ENCODE data around the gene SMCP. TPM values are rescaled to one million over a fixed set of nuclear protein-coding genes. Genes with fewer than 3 reads are reported as not detected.

SMCP gene
- total RNA-seq, 1 experiment from 2014 or later: not detected

DNA sequence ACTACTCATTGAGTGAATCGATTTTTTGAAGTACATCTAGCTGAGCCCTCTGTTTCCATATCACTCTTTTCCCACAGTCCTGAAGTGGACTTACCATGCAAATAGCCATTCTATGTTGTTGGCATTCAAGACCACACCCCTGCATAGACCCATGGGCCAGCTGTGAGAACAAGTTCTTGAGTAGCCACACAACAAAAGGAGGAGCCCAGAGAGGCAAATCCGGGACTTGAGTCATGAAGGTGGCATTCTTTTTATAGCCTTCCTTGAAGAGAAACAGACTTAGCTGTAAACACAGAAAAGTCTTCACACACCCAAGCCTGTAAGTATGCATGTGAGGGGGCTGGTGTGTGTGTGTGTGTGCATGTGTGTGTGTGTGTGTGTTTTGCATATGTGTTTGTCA lies 55.1 kb downstream of the SMCP start:
- ChIA-PET CTCF (no interaction called here), POLR2A (ENCODE audit: low non-redundant PET) (no interaction called here)
- no TSS peak for BruUV-seq (replicated peaks)
- H3K36me3 ChIP-seq (ENCODE audit: insufficient read depth, low read length, poor library complexity, severe bottlenecking): no peaks in the 10 kb centered on the region
- no peaks in the 10 kb centered on the region for H3K27me3 ChIP-seq (replicated peaks; ENCODE audit: insufficient read depth, low read depth, low read length, poor library complexity)
- no peaks in the 10 kb centered on the region for H3K4me1 ChIP-seq (ENCODE audit: insufficient read depth, low read length, poor library complexity, severe bottlenecking)
- intact Hi-C loops (cut with micrococcal nuclease; ENCODE audit: unreplicated experiment): no loop called here
- no peak for DNase-seq (ENCODE audit: low spot score)
- H3K9me3 ChIP-seq (ENCODE audit: low read depth, low read length, poor library complexity, severe bottlenecking): no peaks in the 10 kb centered on the region
- no peak overlapping the region for H3K4me3 ChIP-seq (ENCODE audit: low read depth, low read length, poor library complexity, severe bottlenecking)
- TF ChIP-seq, protein P1, sequence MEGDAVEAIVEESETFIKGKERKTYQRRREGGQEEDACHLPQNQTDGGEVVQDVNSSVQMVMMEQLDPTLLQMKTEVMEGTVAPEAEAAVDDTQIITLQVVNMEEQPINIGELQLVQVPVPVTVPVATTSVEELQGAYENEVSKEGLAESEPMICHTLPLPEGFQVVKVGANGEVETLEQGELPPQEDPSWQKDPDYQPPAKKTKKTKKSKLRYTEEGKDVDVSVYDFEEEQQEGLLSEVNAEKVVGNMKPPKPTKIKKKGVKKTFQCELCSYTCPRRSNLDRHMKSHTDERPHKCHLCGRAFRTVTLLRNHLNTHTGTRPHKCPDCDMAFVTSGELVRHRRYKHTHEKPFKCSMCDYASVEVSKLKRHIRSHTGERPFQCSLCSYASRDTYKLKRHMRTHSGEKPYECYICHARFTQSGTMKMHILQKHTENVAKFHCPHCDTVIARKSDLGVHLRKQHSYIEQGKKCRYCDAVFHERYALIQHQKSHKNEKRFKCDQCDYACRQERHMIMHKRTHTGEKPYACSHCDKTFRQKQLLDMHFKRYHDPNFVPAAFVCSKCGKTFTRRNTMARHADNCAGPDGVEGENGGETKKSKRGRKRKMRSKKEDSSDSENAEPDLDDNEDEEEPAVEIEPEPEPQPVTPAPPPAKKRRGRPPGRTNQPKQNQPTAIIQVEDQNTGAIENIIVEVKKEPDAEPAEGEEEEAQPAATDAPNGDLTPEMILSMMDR (conservative IDR thresholded peaks at IDR 0.05; ENCODE audit: low read depth, low read length): no peak
- TF ChIP-seq EZH2 (IDR thresholded peaks at IDR 0.05; ENCODE audit: borderline replicate concordance, low read depth, low read length, poor library complexity, severe bottlenecking): no peak
- no peak overlapping the region for H3K27ac ChIP-seq (ENCODE audit: low read depth, low read length, poor library complexity, severe bottlenecking)

Other genes starting within 250 kb of the SMCP start
- not detected in 2 replicates for gene LCE2D, start 214.9 kb upstream of the SMCP start, total RNA-seq (2021)
- not detected in 2 replicates for gene LCE2C, start 203.0 kb upstream of the SMCP start, total RNA-seq (2021)
- gene LCE2B, start 192.2 kb upstream of the SMCP start, total RNA-seq (2021): not detected in 2 replicates
- not detected in 2 replicates for gene LCE2A, start 180.0 kb upstream of the SMCP start, total RNA-seq (2021)
- not detected in 2 replicates for gene LCE4A, start 170.2 kb upstream of the SMCP start, total RNA-seq (2021)
- gene KPRP, start 120.3 kb upstream of the SMCP start, total RNA-seq (2021): not detected in 2 replicates
- gene LCE1F, start 103.2 kb upstream of the SMCP start, total RNA-seq (2021): not detected in 2 replicates
- not detected in 2 replicates for gene LCE1E, start 92.1 kb upstream of the SMCP start, total RNA-seq (2021)
- not detected in 2 replicates for gene LCE1D, start 81.6 kb upstream of the SMCP start, total RNA-seq (2021)
- not detected in 2 replicates for gene LCE1C, start 71.7 kb upstream of the SMCP start, total RNA-seq (2021)
- gene LCE1B, start 66.4 kb upstream of the SMCP start, total RNA-seq (2021): not detected in 2 replicates
- gene LCE1A, start 50.8 kb upstream of the SMCP start, total RNA-seq (2021): not detected in 2 replicates
- not detected in 2 replicates for gene LCE6A, start 35.5 kb upstream of the SMCP start, total RNA-seq (2021)
- gene LCE7A, start 18.3 kb upstream of the SMCP start, total RNA-seq (2021): not detected in 2 replicates
- gene IVL, start 30.2 kb downstream of the SMCP start, total RNA-seq (2021): not detected in 2 replicates
- gene SPRR5, start 68.9 kb downstream of the SMCP start, total RNA-seq (2021): not detected in 2 replicates
- not detected in 2 replicates for gene SPRR4, start 92.3 kb downstream of the SMCP start, total RNA-seq (2021)
- gene SPRR1A, start 105.8 kb downstream of the SMCP start, total RNA-seq (2021): not detected in 2 replicates
- gene SPRR3, start 123.4 kb downstream of the SMCP start, total RNA-seq (2021): not detected in 2 replicates
- gene SPRR1B, start 152.9 kb downstream of the SMCP start, total RNA-seq (2021): not detected in 2 replicates
- 0.62 TPM in 1 of 2 replicates, not detected in the other for gene SPRR2D, start 162.8 kb downstream of the SMCP start, total RNA-seq (2021)
- not detected in 2 replicates for gene SPRR2A, start 179.2 kb downstream of the SMCP start, total RNA-seq (2021)
- gene SPRR2B, start 193.3 kb downstream of the SMCP start, total RNA-seq (2021): not detected in 2 replicates
- gene SPRR2E, start 216.2 kb downstream of the SMCP start, total RNA-seq (2021): not detected in 2 replicates
- gene SPRR2F, start 235.2 kb downstream of the SMCP start, total RNA-seq (2021): not detected in 2 replicates